Esophagus (tissue), 2 donors: ENCODE results near the gene ALKBH4. TPM values are rescaled to one million over a fixed set of nuclear protein-coding genes. Genes with fewer than 3 reads are reported as not detected.
"Not testable (repeated sequence)": the region's sequence is repeated elsewhere in the genome, so short reads cannot be mapped to it uniquely, and the experiment has no call there.

Source experiments
- H3K27ac ChIP-seq, 2 donors: one replicate each; pipeline ENCODE4 v1.5.1; 2013; ENCODE audit warnings: low read depth in 2 of 2, mild to moderate bottlenecking in 2 of 2, inconsistent platforms in 1 of 2, low read length in 1 of 2, moderate library complexity in 1 of 2
- H3K27me3 ChIP-seq, 2 donors: one replicate each; pipeline ENCODE4 v1.6.1; 2013; ENCODE audit warnings: low read length in 2 of 2, control low read depth in 1 of 2, mild to moderate bottlenecking in 1 of 2; ENCODE audit not compliant: insufficient read depth in 2 of 2, control insufficient read depth in 1 of 2
- H3K36me3 ChIP-seq, 2 donors: one replicate each; pipeline ENCODE4 v1.6.1; 2013; ENCODE audit warnings: low read length in 1 of 2; ENCODE audit not compliant: control insufficient read depth in 2 of 2, insufficient read depth in 2 of 2
- H3K4me1 ChIP-seq, 2 donors: one replicate each; pipeline ENCODE4 v1.6.1; 2013; ENCODE audit warnings: low read length in 1 of 2; ENCODE audit not compliant: control insufficient read depth in 2 of 2, insufficient read depth in 2 of 2
- H3K4me3 ChIP-seq, 2 donors: one replicate each; pipeline ENCODE4 v1.5.1; 2013; ENCODE audit warnings: low read length in 2 of 2, mild to moderate bottlenecking in 2 of 2, low read depth in 1 of 2, moderate library complexity in 1 of 2
- H3K9me3 ChIP-seq, 2 donors: one replicate each; pipeline ENCODE4 v1.6.1; 2013; ENCODE audit warnings: mild to moderate bottlenecking in 2 of 2, low read depth in 1 of 2, low read length in 1 of 2, moderate library complexity in 1 of 2; ENCODE audit not compliant: control insufficient read depth in 2 of 2, insufficient read depth in 1 of 2
- WGBS, 2 donors: extraction: QIAGEN DNeasy Blood & Tissue Kit; methylation state at CpG; one replicate each; pipeline ENCODE4 v1.1.7; 2013; 5-methylcytosine and 5-hydroxymethylcytosine counted together
- polyA plus RNA-seq, 2 donors: library from polyadenylated mRNA; stranded (reverse); fragments of 200-250 nt; gene quantifications; one replicate each; pipeline ENCODE4 v1.2.3, GENCODE V29; 2013
- donor health status: healthy with polysubstance abuse.
- donor health status: Bipolar disorder and iron deficiency.

Gene ALKBH4
- polyA plus RNA-seq, 2 donors, result 7.6 TPM

DNA sequence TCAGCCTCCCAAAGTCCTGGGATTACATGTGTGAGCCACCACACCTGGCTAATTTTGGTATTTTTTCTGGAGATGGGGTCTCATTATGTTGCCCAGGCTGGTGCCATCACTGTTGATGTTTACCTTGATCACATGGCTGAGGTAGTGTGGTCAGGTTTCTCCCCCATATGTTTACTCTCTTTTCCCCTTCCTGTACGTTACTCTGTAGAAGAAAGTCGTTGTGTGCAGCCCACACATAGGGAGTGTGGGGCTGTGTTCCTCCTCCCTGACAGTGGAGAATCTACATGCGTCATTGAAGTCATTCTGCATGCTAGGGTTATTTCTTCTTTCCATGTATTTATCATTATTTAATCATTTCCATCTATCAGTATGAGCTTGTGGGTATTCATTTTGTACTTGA lies 47.6 kb downstream of the ALKBH4 start:
- H3K27me3 ChIP-seq, result no peaks in the 10 kb centered on the region
- no peaks in the 10 kb centered on the region for H3K4me1 ChIP-seq
- H3K36me3 ChIP-seq, result peaks cover 0 to 11% of the 10 kb centered on the region in 2 donors
- 65 to 86% methylated on average over 3 of the region's 3 CpGs for WGBS, 2 donors
- no peaks in the 10 kb centered on the region for H3K9me3 ChIP-seq
- no peak overlapping the region for H3K4me3 ChIP-seq
- H3K27ac ChIP-seq, result no peak overlapping the region

GRCh38 chr7:102416406-102416805 lies 48.3 kb downstream of the ALKBH4 start:
- Histone ChIP-seq H3K27ac (no peak overlapping the region), H3K4me3 (no peak overlapping the region), H3K36me3 (peaks cover 0 to 11% of the 10 kb centered on the region in 2 donors), H3K4me1 (no peaks in the 10 kb centered on the region), H3K9me3 (no peaks in the 10 kb centered on the region), H3K27me3 (no peaks in the 10 kb centered on the region)
- WGBS, 2 donors, result 86 to 94% methylated on average over 6 of the region's 6 CpGs

- H3K27ac ChIP-seq, result no peak overlapping the region
Observed at GRCh38 chr7:102415685-102416225, 48.9 kb downstream of the ALKBH4 start.

DNA sequence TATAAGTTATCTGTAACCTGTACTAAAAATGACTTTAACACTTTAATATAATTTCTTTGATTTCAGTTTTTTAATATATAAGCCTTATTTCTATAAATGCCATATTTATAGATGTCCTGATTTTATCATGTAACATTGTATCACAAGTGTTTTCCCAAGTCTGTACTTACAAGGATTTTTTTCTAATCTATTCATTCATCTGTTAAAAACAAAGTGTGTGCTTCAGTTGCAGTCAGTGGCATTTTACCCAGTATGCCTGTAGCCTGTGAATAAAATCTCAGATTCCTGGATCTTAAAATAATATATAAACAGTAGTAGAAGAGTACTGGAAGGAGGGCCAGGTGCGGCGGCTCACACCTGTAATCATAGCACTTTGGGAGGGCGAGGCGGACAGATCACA lies 51.1 kb downstream of the ALKBH4 start:
- Histone ChIP-seq H3K27me3 (no peaks in the 10 kb centered on the region), H3K36me3 (peaks cover 0 to 11% of the 10 kb centered on the region in 2 donors), H3K4me1 (no peaks in the 10 kb centered on the region), H3K27ac (no peak overlapping the region), H3K4me3 (no peak overlapping the region), H3K9me3 (peaks cover 0 to 3% of the 10 kb centered on the region in 2 donors)
- 97 to 98% methylated on average over 4 of the region's 4 CpGs for WGBS, 2 donors

More at GRCh38 chr7:102415685-102416225, 48.9 kb downstream of the ALKBH4 start:
- H3K4me3 ChIP-seq, result no peak overlapping the region
- H3K4me1 ChIP-seq, result no peaks in the 10 kb centered on the region
- H3K9me3 ChIP-seq, result no peaks in the 10 kb centered on the region
- peaks cover 0 to 11% of the 10 kb centered on the region in 2 donors for H3K36me3 ChIP-seq
- WGBS, 2 donors, result 75 to 76% methylated on average over 12 of the region's 12 CpGs
- H3K27me3 ChIP-seq, result no peaks in the 10 kb centered on the region

DNA sequence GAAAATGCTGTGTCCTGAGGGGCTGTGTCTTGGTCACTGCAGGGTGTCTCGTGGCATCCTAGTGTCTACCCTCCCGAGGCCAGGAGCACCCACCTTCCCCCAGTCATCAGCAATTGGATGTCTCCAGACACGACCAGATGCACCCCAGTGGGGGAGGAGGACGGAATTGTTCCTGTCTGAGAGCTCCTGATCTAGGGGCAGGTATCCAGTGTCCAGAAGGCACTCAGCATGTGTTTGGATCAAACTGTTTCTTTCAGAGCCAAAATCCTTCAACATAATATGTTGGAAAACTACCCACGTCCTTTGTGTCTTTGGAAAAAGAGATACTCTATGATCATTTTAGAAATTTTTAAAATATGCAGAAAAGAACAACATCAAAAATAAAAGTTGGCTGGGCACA lies 51.6 kb downstream of the ALKBH4 start:
- 74 to 84% methylated on average over 5 of the region's 5 CpGs for WGBS, 2 donors
- H3K27ac ChIP-seq, result no peak overlapping the region
- no peaks in the 10 kb centered on the region for H3K27me3 ChIP-seq
- H3K9me3 ChIP-seq, result peaks cover 0 to 3% of the 10 kb centered on the region in 2 donors
- no peaks in the 10 kb centered on the region for H3K4me1 ChIP-seq
- peaks cover 0 to 17% of the 10 kb centered on the region in 2 donors for H3K36me3 ChIP-seq
- H3K4me3 ChIP-seq, result no peak overlapping the region

GRCh38 chr7:102412548-102412947 lies 52.1 kb downstream of the ALKBH4 start:
- H3K4me3 ChIP-seq, result no peak overlapping the region
- H3K27me3 ChIP-seq, result no peaks in the 10 kb centered on the region
- WGBS, 2 donors, result 38 to 55% methylated on average over 6 of the region's 6 CpGs
- H3K4me1 ChIP-seq, result no peaks in the 10 kb centered on the region
- peaks cover 0 to 22% of the 10 kb centered on the region in 2 donors for H3K36me3 ChIP-seq
- no peak overlapping the region for H3K27ac ChIP-seq
- peaks cover 0 to 3% of the 10 kb centered on the region in 2 donors for H3K9me3 ChIP-seq

- peaks cover 0 to 3% of the 10 kb centered on the region in 2 donors for H3K9me3 ChIP-seq
- peaks cover 0 to 27% of the 10 kb centered on the region in 2 donors for H3K36me3 ChIP-seq
- WGBS, 2 donors, result 99% methylated on average over 5 of the region's 5 CpGs
- H3K4me3 ChIP-seq, result no peak overlapping the region
- H3K4me1 ChIP-seq, result no peaks in the 10 kb centered on the region
- no peak overlapping the region for H3K27ac ChIP-seq
- no peaks in the 10 kb centered on the region for H3K27me3 ChIP-seq
Observed at GRCh38 chr7:102410918-102411317, 53.7 kb downstream of the ALKBH4 start.

GRCh38 chr7:102410123-102410522 lies 54.5 kb downstream of the ALKBH4 start:
- WGBS, 2 donors, result 67 to 68% methylated on average over 6 of the region's 6 CpGs
- H3K36me3 ChIP-seq, result peaks cover 0 to 24% of the 10 kb centered on the region in 2 donors
- H3K4me3 ChIP-seq, result no peak overlapping the region
- H3K27me3 ChIP-seq, result no peaks in the 10 kb centered on the region
- H3K9me3 ChIP-seq, result peaks cover 0 to 3% of the 10 kb centered on the region in 2 donors
- no peaks in the 10 kb centered on the region for H3K4me1 ChIP-seq
- H3K27ac ChIP-seq, result no peak overlapping the region

- Histone ChIP-seq H3K9me3 (peaks cover 0 to 3% of the 10 kb centered on the region in 2 donors), H3K27me3 (no peaks in the 10 kb centered on the region), H3K27ac (no peak overlapping the region), H3K4me1 (no peaks in the 10 kb centered on the region), H3K4me3 (no peak overlapping the region), H3K36me3 (peaks cover 0 to 24% of the 10 kb centered on the region in 2 donors)
- WGBS, 2 donors, result 96 to 99% methylated on average over 4 of the region's 4 CpGs
Observed at GRCh38 chr7:102409340-102409739, 55.3 kb downstream of the ALKBH4 start.

- WGBS, 2 donors, result 95 to 97% methylated on average over 6 of the region's 6 CpGs
- not testable (repeated sequence) for H3K27me3 ChIP-seq, H3K9me3 ChIP-seq, H3K4me1 ChIP-seq, H3K27ac ChIP-seq, H3K4me3 ChIP-seq
- peaks cover 0 to 32% of the 10 kb centered on the region in 2 donors for H3K36me3 ChIP-seq
Observed at GRCh38 chr7:102408530-102408929, 56.1 kb downstream of the ALKBH4 start.
